Measurements from ENCODE around the gene GRIK2.

DNA sequence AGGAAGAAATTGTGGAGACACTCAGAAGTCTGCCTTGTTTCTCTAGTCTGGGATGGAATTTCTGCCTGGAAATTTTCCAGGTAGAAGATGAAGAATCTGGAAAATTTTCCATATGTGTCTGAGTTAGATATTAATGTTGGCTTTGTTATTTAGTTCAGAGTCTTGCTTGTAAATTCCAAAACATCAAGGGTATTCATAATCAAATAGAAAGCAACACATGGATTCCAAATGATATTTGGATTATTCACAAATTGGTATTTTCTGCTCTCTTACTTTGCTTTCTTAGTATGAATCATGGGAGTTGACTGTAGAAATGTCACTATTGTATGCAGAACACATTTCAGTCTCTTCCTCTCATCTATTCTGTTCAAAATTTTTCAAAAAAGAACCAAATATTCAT lies 116.0 kb downstream of the GRIK2 start:
- TF ChIP-seq POLR2AphosphoS5 (IDR thresholded peaks at IDR 0.05) (no peak), POLR2A (IDR thresholded peaks at IDR 0.05) (no peak)
